GM19099 (cell line): ENCODE results near the gene DKC1.

Experiments used
- POLR2A ChIP-seq: IDR thresholded peaks from 3 replicates; pipeline ENCODE4 v1.6.1; 2011; ENCODE audit warnings: low read depth; ENCODE audit not compliant: insufficient read length; ENCODE audit errors: extremely low read depth

DKC1 gene

GRCh38 chrX:154762537-154763296 lies at the start of gene DKC1:
TSS of gene DKC1 (plus strand) at chrX:154762864. CDS start at chrX:154762966, 102 bp downstream.
- TF ChIP-seq POLR2A = peak; percentile 72

DNA sequence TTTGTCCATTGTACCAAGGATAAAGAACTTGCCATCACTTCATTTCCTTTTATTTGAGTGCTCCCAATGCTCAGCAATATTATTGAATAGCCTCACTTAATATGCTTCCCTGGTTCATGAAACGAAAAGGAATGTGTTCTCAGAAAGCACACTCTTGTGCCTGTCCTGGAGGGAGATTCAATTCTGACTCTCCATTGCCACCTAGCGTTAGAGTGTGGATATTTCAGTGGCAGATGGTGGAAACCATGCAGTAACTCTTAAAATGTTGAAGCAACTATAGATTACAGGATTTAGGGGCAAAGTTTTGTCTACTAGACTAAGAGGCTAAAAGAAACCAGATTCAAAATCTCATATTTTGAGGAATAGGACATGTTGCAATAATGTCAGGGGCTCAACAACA lies 47.7 kb upstream of the DKC1 start:
- no peak for TF ChIP-seq POLR2A

DNA sequence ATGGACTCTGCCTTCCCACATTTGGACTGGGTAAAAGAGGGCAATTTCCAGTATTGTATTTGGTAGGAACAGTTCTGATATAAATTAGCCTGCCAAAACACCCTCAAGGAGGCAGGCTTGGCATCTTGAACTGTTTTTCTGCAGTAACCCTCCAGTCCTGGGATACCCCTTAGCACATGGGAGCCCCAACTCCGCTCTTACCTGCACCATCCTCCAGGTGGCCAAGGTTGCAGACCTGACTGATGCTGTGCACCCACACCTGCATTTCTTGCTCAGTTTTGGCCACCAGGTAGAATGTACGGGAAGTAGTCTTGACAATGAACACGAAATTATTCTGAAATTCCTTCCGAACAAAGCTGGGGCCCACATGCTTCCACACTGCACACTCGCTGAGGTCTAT lies 46.8 kb upstream of the DKC1 start:
- no peak for TF ChIP-seq POLR2A

GRCh38 chrX:154717824-154718223 lies 44.8 kb upstream of the DKC1 start:
- TF ChIP-seq POLR2A = no peak

GRCh38 chrX:154718616-154719015 lies 44.0 kb upstream of the DKC1 start:
- no peak for TF ChIP-seq POLR2A

DNA sequence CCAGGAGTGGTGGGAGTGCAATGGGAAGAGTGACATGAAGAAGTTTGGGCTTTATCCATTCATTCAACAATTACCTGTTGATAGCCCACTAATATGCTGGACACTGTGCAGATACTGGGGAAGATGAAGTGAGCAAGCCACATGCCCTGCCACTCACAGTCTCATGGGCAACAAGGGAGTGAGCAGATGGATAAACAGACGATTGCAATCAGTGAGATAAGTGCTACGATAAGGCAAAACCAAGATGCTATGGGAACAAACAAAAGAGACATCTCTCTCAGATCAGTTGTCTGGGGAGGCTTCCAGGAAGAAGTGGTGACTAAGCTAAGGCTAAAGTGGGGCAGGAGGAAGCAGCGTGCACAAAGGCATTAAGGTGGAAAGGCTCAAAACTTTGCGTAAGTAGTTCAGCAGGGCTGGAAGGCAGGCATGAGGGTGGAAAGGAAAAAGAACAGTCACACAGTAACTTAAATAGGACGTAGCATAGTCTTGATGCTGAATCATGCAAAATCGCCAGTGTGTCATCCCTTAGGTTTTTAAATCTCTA lies 43.5 kb upstream of the DKC1 start:
- no peak for TF ChIP-seq POLR2A

DNA sequence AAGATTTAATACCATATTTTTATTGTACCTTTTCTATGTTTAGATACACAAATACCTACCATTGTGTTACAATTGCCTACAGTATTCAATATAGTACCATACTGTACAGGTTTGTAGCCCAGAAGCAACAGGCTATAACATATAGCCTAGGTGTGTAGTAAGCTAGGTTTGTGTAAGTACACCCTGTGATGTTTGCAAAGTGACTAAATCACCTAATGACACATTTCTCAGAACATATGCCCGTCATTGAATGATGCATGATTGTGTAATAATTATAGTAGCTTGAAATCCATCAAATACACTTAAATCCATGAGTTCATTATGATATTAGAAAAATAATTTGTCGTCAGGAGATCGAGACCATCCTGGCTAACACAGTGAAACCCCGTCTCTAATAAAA lies 42.6 kb upstream of the DKC1 start:
- TF ChIP-seq POLR2A = no peak

GRCh38 chrX:154721155-154721554 lies 41.5 kb upstream of the DKC1 start:
- no peak for TF ChIP-seq POLR2A

DNA sequence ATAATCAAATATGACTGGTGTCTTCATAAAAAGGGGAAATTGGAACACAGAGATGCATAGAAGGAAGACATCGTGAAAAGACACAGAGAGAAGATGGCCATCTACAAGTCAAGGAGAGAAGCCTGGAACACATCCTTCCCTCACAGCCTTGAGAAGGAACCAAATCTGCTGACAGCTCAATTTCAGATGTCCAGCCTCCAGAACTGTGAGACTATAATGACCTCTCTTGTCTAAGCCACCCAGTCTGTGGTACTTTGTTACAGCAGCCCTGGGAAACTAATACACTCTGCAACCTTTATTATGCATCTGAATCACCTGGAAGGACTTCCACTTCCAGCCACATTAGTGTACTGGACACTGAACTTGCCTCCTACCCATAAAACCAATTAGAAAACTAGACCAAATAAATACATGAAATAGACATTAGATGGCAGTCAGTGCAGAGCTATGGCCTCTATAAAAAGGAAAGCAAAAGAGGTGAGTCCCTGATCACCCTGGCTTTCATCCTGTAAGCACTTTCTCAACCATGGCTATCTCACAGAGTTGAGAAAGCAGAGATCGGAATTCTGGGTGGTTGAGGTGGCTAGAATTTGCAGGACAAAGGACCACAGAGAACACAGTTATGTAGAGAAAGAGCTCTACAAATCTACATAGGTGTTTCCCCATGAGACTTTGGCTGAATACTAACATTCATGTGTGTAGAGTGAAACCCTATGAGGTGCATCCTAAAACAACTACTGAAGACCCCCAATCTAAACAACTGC lies 37.5 kb upstream of the DKC1 start:
- TF ChIP-seq POLR2A = no peak

DNA sequence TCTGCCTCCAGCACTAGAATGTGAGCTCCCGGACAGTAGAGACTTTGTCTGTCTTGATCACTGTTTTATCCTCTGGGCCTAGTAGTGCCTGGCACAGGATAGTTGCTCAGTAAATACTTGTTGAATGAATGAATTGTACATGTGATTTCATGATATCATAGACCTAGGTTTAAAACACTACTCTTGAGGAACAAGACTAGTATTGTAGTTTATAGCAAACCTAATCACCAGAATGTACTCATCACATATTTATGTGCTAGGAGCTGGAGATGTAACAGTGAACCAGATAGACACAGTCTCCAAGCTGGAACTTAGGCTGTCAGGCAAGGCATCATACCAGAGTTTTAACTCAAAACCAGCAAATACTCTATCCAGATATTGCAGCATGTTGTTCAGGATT lies 35.2 kb upstream of the DKC1 start:
- TF ChIP-seq POLR2A = no peak

DNA sequence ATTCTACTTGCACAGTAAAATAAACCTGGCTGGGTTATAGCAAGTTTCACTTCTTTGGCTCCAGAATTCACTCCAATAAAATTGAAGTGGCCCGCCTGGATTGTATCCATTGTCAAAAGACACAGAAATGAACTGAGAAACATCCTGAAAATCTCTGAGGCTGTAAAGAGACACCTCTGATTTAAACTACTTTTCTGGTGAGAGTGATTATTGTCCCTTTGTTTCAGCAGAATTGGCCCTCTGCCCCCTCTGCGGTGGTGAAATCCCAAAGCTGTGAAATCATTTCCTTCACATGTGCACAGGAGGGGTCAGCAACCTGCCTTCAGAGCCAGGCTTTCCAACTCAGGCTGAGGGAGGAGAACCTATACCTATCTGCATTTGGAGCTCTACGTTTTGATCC lies 34.8 kb upstream of the DKC1 start:
- TF ChIP-seq POLR2A = no peak

DNA sequence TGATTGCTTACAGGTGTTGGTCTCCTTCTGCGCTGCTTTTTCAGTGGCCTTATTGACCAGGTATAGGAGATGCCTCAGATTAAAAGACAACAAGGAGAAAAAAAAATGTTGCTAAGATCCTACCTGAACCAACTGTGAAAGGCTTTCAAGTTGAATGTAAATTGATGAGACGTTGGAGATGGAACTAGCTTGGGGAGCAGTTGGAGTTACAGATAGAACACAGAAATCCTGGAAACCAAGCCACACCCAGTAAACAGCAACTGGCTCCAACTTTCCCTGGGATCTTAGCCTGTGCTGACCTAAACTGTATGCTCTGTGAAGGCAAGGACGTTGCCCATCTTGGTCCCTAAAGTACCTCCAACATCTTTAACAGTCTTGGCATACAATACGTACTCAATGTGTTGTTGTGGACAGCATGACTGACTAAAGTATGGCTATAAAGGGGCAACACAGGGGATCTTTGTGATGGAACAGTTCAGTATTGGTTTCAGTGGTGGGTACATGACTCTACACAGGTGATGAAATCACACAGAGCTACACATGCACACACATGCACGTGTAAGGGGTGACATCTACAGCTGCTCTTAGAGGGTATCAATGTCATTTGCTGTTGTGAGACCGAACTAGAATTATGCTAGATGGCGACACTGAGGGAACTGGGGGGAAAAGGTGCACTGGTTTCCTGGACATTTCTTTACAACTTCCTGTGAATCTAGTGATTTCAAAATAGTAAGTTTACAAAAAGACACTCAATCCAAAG lies 34.1 kb upstream of the DKC1 start:
- no peak for TF ChIP-seq POLR2A

- TF ChIP-seq POLR2A = no peak
Measured at GRCh38 chrX:154729439-154729838, 33.2 kb upstream of the DKC1 start.

GRCh38 chrX:154730253-154730891 lies 32.3 kb upstream of the DKC1 start:
- TF ChIP-seq POLR2A = no peak

- no peak for TF ChIP-seq POLR2A
Measured at GRCh38 chrX:154731184-154731583, 31.5 kb upstream of the DKC1 start.

GRCh38 chrX:154731881-154732280 lies 30.8 kb upstream of the DKC1 start:
- no peak for TF ChIP-seq POLR2A
